IPS-15b (cell line): ENCODE data around the gene LIPH.

Experiments
- H3K27me3 ChIP-seq: one replicate; pipeline ENCODE4 v1.6.1; 2013; ENCODE audit warnings: low read length; ENCODE audit not compliant: control insufficient read depth, insufficient read depth
- H3K36me3 ChIP-seq: one replicate; pipeline ENCODE4 v1.6.1; 2013; ENCODE audit warnings: low read length; ENCODE audit not compliant: control insufficient read depth, insufficient read depth
- H3K4me1 ChIP-seq: one replicate; pipeline ENCODE4 v1.6.1; 2013; ENCODE audit warnings: mild to moderate bottlenecking, low read length; ENCODE audit not compliant: control insufficient read depth, insufficient read depth
- H3K4me3 ChIP-seq: one replicate; pipeline ENCODE4 v1.5.1; 2013; ENCODE audit warnings: low read depth, low read length
- H3K9ac ChIP-seq: one replicate; pipeline ENCODE4 v1.6.1; 2013; ENCODE audit warnings: low read depth, mild to moderate bottlenecking, low read length
- H3K9me3 ChIP-seq: one replicate; pipeline ENCODE4 v1.6.1; 2013; ENCODE audit warnings: mild to moderate bottlenecking, low read length; ENCODE audit not compliant: control insufficient read depth, insufficient read depth

LIPH gene

GRCh38 chr3:185508335-185508991 lies 43.9 kb downstream of the LIPH start:
- no peak overlapping the region for H3K9ac ChIP-seq
- no peaks in the 10 kb centered on the region for H3K9me3 ChIP-seq
- H3K4me1 ChIP-seq, result no peaks in the 10 kb centered on the region
- H3K4me3 ChIP-seq, result no peak overlapping the region
- H3K27me3 ChIP-seq, result no peaks in the 10 kb centered on the region
- H3K36me3 ChIP-seq, result no peaks in the 10 kb centered on the region

- Histone ChIP-seq H3K27me3 (no peaks in the 10 kb centered on the region), H3K4me1 (no peaks in the 10 kb centered on the region), H3K36me3 (no peaks in the 10 kb centered on the region), H3K9ac (no peak overlapping the region), H3K9me3 (no peaks in the 10 kb centered on the region), H3K4me3 (no peak overlapping the region)
Measured at GRCh38 chr3:185507883-185508282, 44.5 kb downstream of the LIPH start.

GRCh38 chr3:185504636-185505035 lies 47.8 kb downstream of the LIPH start:
- Histone ChIP-seq H3K36me3 (no peaks in the 10 kb centered on the region), H3K4me3 (no peak overlapping the region), H3K4me1 (no peaks in the 10 kb centered on the region), H3K9me3 (no peaks in the 10 kb centered on the region), H3K9ac (no peak overlapping the region), H3K27me3 (no peaks in the 10 kb centered on the region)

- H3K4me1 ChIP-seq, result no peaks in the 10 kb centered on the region
- no peak overlapping the region for H3K4me3 ChIP-seq
- H3K9ac ChIP-seq, result no peak overlapping the region
Measured at GRCh38 chr3:185503521-185503920, 48.9 kb downstream of the LIPH start.

DNA sequence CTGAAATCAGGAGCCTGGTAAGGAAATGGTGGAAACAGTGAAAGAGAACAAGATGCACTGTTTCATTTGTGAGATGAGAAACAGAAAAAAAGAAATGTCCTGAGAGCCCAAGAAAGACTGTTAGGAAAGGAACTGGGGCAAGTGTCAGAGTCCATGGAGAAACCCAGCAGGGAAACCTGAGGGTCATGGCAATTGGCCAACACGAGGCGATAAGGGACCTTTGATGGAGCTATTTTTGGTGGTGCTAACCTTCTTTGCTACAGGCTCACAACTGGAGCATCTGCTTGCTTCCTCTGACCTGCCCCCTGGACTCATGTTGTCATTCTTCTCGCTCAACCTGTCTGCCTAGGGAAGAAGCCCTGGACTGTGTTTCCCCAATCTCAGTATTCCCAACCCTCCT lies 49.4 kb downstream of the LIPH start:
- Histone ChIP-seq H3K9me3 (no peaks in the 10 kb centered on the region), H3K9ac (no peak overlapping the region), H3K4me3 (no peak overlapping the region), H3K36me3 (no peaks in the 10 kb centered on the region), H3K4me1 (no peaks in the 10 kb centered on the region), H3K27me3 (no peaks in the 10 kb centered on the region)

More at GRCh38 chr3:185503521-185503920, 48.9 kb downstream of the LIPH start:
- Histone ChIP-seq H3K27me3 (no peaks in the 10 kb centered on the region), H3K9me3 (no peaks in the 10 kb centered on the region), H3K36me3 (no peaks in the 10 kb centered on the region)

- H3K9me3 ChIP-seq, result no peaks in the 10 kb centered on the region
- H3K4me3 ChIP-seq, result peak within 1 kb of the TSS; percentile 83
- peak within 1 kb of the TSS; percentile 81 for H3K9ac ChIP-seq
- H3K4me1 ChIP-seq, result no peaks in the 10 kb centered on the region
- peaks cover 4% of the 10 kb centered on the region for H3K36me3 ChIP-seq
- H3K27me3 ChIP-seq, result no peaks in the 10 kb centered on the region
Measured at GRCh38 chr3:185498503-185499396, 53.6 kb downstream of the LIPH start, which contains the start of gene TMEM41A. TSS of gene TMEM41A (minus strand) at chr3:185499035. CDS start at chr3:185498961, 74 bp downstream.

DNA sequence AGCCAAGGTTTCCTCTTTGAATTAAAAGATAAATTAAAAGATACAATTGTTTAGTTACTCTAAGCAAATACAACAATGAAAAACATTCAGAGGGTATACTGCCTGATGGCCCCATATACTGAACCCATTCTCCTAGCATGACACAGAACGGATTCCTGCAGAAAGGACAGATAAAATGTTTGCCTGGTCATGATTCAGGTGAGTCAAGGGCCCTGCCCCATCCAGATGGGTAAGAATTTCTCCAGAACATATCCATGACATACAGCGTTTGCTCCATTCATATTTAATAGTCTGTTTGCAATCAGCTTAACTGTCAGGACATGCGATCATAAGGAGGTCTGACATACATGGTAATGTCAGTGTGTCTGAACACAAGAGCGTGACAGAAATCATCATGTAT lies 62.1 kb downstream of the LIPH start:
- Histone ChIP-seq H3K4me1 (no peaks in the 10 kb centered on the region), H3K9ac (no peak overlapping the region), H3K9me3 (no peaks in the 10 kb centered on the region), H3K36me3 (peaks cover 13% of the 10 kb centered on the region), H3K27me3 (no peaks in the 10 kb centered on the region), H3K4me3 (no peak overlapping the region)

DNA sequence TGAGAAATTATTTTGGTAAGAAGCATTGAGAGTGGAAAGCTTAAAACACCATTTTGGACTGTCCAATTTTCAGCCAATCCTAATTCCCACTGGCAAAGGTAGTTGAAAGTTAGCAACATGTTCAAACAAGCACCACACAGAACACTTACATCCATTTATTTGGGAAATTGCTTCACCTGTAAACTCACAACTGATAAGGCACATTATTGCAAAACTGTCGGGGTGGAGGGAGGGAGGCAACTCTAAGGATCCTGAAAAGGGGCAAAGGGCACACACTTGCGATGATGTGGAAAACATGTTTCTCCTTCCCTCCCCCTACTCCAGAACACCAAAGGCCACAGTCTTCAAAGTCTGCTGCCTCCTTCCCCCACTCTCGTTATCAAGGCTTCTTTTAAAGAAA lies 62.9 kb downstream of the LIPH start:
- H3K4me1 ChIP-seq, result no peaks in the 10 kb centered on the region
- H3K27me3 ChIP-seq, result no peaks in the 10 kb centered on the region
- H3K36me3 ChIP-seq, result peaks cover 13% of the 10 kb centered on the region
- H3K4me3 ChIP-seq, result no peak overlapping the region
- no peaks in the 10 kb centered on the region for H3K9me3 ChIP-seq
- no peak overlapping the region for H3K9ac ChIP-seq

DNA sequence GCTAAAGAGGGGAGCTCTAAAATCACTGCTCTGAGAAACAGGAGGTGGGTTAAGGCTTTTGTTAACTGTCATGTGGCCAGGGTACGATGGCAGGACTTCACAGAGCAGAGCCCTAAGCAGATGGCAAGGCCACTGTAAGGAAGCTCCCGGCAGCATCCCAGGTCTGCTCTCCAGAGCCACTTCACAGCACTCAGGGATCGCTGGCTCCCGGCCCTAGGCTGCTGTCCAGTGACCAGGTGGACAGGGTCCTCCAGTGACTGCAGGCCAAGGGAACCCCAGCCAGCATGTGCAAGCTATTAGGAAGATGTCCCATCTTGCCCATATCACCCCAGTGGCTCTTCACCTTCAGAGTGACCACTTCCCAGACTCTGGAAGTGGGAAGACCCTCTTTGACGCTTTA lies 63.9 kb downstream of the LIPH start:
- no peaks in the 10 kb centered on the region for H3K4me1 ChIP-seq
- no peak overlapping the region for H3K4me3 ChIP-seq
- peaks cover 8% of the 10 kb centered on the region for H3K36me3 ChIP-seq
- H3K9ac ChIP-seq, result no peak overlapping the region
- no peaks in the 10 kb centered on the region for H3K9me3 ChIP-seq
- no peaks in the 10 kb centered on the region for H3K27me3 ChIP-seq

GRCh38 chr3:185486394-185486793 lies 66.0 kb downstream of the LIPH start:
- Histone ChIP-seq H3K36me3 (peaks cover 11% of the 10 kb centered on the region), H3K9me3 (no peaks in the 10 kb centered on the region), H3K4me1 (no peaks in the 10 kb centered on the region), H3K9ac (no peak overlapping the region), H3K27me3 (no peaks in the 10 kb centered on the region), H3K4me3 (no peak overlapping the region)

- H3K36me3 ChIP-seq, result peaks cover 7% of the 10 kb centered on the region
- no peaks in the 10 kb centered on the region for H3K4me1 ChIP-seq
- no peak overlapping the region for H3K9ac ChIP-seq
- H3K27me3 ChIP-seq, result no peaks in the 10 kb centered on the region
- H3K4me3 ChIP-seq, result no peak overlapping the region
- H3K9me3 ChIP-seq, result no peaks in the 10 kb centered on the region
Measured at GRCh38 chr3:185484296-185484695, 68.1 kb downstream of the LIPH start.
